Gastroesophageal sphincter (tissue), 3 donors: Measurements from ENCODE around the gene NDUFB7.
"Not testable (repeated sequence)": the region's sequence is repeated elsewhere in the genome, so short reads cannot be mapped to it uniquely, and the experiment has no call there.

ENCODE experiments used
- EP300 ChIP-seq: sonication (generic); formaldehyde crosslinking; IDR thresholded peaks from one replicate; pipeline ENCODE4 v1.6.1; 2017; ENCODE audit warnings: antibody characterized with exemption, mild to moderate bottlenecking
- POLR2A ChIP-seq, 2 donors: fragments of 450-650 bp; IDR thresholded peaks; one replicate each; pipeline ENCODE4 v1.6.1; 2017; ENCODE audit warnings: antibody characterized with exemption in 2 of 2, mild to moderate bottlenecking in 2 of 2, moderate library complexity in 1 of 2
- POLR2AphosphoS5 ChIP-seq: sonication (generic); formaldehyde crosslinking; IDR thresholded peaks from one replicate; pipeline ENCODE4 v1.6.1; 2017; ENCODE audit warnings: antibody characterized with exemption
- TF ChIP-seq, protein P1 (sequence below), 4 experiments: fragments of 200-600 bp in 2 of 4; fragments of 450-650 bp in 2 of 4; sonication (generic) in 1 of 4; IDR thresholded peaks; one replicate each; pipeline ENCODE4 v1.5.1; 2017 to 2019; ENCODE audit warnings: antibody characterized with exemption in 4 of 4, mild to moderate bottlenecking in 2 of 4, moderate library complexity in 2 of 4

- TF ChIP-seq, protein P1, sequence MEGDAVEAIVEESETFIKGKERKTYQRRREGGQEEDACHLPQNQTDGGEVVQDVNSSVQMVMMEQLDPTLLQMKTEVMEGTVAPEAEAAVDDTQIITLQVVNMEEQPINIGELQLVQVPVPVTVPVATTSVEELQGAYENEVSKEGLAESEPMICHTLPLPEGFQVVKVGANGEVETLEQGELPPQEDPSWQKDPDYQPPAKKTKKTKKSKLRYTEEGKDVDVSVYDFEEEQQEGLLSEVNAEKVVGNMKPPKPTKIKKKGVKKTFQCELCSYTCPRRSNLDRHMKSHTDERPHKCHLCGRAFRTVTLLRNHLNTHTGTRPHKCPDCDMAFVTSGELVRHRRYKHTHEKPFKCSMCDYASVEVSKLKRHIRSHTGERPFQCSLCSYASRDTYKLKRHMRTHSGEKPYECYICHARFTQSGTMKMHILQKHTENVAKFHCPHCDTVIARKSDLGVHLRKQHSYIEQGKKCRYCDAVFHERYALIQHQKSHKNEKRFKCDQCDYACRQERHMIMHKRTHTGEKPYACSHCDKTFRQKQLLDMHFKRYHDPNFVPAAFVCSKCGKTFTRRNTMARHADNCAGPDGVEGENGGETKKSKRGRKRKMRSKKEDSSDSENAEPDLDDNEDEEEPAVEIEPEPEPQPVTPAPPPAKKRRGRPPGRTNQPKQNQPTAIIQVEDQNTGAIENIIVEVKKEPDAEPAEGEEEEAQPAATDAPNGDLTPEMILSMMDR (IDR thresholded peaks at IDR 0.05), result not testable (repeated sequence)
- not testable (repeated sequence) for TF ChIP-seq POLR2A (IDR thresholded peaks at IDR 0.05); EP300; POLR2AphosphoS5
These were observed 19.9 kb downstream of the NDUFB7 start for GRCh38 chr19:14552006-14552360.
